NOMO-1 treated with dmso at 0.1 percent for 144 hours (cell line): ENCODE data around the gene TOP2B.

Experiments used
- DNase-seq: peaks from one replicate; lab custom pipeline; 2025; ENCODE audit not compliant: unreplicated experiment; lab: John Stamatoyannopoulos, UW

The TOP2B gene

DNA sequence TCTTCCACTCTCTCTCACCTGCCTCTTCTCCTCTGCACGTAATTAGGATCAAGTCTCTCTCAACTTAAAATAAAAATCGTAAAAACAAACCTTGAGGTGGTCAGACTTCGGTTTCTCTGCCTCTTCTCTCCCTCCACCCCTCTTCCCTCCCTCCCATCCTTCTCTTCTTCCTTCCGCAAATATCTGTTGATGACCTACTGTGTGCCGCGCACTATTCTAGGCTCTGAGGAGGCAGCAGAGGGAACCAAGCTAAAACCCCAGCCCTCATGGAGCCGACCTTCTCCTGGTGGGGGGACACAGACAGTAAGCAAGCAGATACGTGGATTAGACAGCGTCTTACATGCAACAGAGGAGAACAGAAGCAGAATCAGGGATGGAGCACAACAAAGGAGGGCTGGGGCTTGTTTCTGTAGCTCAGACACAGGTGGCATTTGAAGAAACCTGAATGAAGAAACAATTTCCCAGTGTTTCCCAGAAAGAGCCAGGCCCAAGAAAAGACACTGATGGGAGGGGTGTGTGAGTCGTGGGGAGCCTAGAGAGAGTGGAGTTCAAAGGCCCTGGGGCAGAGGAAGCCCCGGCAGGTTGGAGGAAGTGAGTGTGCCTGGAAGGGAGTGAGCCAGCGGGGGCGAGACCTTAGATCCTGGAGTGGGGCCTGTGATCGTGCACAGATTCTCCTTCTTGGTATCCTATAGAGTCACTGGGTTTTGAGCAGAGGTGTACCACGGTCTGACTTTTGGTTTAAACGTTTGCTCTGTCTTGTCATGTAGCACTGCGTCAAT is 80.5 kb downstream of the TOP2B start:
- DNase-seq, result no peak

DNA sequence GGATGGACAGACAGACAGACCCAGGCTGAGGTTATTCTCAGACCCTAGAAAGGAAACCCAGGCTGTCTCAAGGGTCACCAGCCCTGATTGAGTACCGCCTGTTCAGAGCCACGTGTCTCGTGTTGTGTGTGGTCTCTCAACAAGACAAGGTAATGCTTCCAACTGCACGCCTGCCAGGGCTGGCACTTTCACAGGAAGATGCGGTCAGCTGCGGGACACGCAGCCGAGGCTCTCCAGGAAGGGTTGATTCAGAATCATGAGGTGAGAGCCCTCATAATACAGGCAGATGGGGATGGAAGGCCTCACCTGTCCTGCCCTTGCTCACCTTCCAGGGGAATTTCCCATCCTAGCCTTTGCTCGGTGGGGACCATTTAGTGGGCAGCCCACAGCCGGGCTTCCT is 81.4 kb downstream of the TOP2B start:
- no peak for DNase-seq

DNA sequence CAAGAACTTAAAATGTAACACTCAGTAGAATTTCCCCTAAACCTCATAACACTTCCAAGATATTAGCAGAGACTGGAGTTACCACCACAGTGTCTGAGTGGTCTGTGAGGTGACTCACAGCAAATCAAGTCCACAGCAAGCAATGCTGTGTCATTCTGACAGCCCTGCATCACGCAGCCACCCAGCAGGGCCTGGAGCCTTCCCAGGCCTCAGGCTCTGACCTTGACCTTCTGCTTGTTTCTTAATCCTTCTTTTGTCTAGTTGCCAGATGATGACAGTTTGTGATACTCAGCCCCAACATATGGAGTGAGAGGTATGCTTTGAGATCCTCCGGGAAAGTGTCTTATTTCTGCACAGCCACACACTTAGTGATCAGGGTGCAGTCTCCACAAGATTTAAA is 82.5 kb downstream of the TOP2B start:
- DNase-seq, result no peak

DNA sequence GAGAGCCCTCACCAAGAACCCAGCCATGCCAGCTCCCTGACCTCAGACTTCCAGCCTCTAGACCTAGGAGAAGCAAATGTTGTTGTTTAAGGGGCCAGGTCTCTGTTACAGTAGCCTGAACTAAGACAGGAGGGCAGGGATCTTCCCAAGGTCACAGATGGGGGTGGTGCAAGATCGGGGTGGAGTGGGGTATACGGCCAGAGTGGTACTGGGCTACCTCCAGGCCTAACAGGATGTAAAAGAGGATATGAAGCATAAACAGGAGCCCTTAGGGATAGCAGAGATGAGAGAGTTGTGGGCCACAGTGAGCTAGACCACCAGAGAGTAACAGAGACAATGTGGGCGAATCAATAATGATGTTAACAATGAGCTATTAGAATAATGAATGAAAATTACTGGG is 82.9 kb downstream of the TOP2B start:
- no peak for DNase-seq

DNA sequence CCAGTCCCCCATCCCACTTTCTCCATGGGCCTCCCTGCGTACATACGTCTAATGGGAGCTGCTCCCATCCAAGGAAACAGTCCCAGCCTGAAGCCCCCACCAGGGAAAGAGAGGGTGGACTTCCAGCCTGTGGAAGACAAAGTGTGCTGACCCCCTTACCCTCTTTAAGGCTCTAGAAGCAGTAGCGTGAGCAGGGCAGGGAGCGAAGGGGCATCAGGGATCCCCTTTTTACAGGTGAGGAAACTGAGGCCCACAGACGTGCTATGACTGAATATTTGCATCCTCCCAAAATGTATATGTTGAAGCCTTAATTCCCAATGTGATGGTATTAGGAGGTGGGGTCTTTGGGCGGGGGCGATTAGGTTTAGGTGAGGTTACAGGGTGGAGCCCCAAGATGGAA is 83.4 kb downstream of the TOP2B start:
- no peak for DNase-seq

DNA sequence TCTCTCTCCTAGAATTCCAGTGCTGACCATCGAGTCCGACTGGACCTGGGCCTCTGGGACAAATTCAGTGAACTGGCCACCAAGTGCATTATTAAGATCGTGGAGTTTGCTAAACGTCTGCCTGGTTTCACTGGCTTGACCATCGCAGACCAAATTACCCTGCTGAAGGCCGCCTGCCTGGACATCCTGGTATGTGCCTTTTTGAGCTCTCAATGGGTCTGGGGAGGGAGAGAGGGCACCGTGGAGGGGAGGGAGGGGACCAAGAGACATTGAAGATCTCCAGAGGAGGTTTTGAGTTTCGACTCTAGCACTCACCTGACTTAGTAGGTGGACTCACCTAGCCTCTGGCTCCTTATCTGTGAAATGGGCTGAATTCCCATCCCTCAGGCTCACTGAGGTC is 84.2 kb downstream of the TOP2B start:
- no peak for DNase-seq

DNA sequence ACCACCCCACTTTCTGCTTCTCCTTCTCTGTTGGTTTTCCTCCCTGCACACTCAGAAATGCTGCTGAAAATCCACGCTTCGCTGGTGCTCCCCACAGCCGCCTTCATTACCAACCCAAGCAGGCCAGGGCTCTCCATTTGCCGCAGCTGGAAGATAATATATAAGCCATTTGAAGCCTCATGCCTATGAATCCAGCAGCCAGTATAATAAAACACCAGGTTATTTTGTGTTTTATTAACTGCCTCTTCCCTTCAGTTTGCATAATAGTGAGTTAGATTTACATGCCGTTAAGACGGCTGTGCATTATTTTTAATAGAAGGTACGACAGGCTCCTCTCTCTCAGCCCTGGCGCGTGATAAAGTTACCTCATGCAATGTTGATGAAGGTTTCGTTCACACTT is 86.6 kb downstream of the TOP2B start:
- DNase-seq, result no peak

DNA sequence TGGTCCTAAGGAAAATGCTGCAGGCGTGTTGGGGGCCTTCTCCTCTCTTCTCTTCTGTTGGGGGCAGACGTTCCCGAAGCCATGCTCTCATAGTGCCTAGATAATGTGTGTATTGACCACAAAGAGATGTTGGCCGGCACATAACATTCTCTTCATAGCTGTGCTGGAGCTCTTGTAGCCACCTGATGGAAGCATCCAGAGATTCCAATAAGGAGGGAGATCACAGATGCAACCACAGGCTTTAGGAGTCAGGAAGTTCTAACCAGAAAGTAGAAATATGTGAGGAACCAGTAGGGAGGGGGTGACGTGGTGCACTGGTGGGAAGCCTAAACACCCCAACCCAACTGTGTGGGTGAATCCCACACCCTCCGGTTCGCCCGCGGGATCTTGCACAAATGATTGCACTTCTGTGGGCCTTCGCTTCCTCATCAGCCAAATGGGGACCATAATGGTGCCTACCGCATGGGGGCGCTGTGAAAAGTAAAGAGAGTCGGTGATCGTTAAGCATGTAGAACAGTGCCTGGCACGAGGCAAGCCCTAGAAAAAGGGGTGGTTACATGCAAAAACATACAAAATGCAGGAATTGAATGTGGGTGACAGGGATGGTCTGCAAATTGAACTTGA is 87.8 kb downstream of the TOP2B start:
- no peak for DNase-seq

DNA sequence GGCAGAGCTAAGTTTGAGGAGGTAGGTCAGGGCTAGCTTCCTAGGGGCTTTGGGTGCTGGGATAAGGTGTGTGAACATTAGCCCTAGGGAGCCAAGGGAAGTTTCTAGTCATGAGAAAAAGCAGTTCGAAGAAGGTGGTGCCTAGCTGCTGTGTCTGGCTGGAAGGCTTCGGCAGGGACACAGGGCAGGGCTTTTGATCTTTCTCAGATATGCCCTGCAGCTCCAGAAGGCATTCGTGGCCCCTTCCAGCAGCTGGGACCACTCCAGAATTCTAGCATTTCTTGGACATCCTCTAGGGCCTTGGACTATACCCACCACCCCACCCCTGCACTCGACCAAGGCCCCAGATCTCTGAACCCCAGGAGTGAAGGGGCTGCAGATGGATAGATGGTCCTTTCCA is 88.6 kb downstream of the TOP2B start:
- no peak for DNase-seq

DNA sequence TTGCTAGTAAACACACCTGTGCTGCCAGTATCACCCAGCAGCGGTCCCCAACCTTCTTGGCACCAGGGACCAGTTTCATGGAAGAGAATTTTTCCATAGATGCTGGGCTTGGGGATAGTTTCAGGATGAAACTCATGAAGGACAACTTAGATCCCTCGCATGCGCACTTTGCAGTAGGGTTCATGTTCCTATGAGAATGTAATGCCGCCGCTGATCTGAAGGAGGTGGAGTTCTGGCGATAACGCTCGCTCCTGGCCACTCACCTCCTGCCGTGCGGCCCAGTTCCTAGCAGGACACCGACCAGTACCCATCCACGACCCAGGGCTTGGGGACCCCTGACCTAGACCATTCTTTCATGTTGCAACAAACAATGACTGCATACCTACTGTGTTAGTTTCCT is 89.7 kb downstream of the TOP2B start:
- DNase-seq, result no peak

DNA sequence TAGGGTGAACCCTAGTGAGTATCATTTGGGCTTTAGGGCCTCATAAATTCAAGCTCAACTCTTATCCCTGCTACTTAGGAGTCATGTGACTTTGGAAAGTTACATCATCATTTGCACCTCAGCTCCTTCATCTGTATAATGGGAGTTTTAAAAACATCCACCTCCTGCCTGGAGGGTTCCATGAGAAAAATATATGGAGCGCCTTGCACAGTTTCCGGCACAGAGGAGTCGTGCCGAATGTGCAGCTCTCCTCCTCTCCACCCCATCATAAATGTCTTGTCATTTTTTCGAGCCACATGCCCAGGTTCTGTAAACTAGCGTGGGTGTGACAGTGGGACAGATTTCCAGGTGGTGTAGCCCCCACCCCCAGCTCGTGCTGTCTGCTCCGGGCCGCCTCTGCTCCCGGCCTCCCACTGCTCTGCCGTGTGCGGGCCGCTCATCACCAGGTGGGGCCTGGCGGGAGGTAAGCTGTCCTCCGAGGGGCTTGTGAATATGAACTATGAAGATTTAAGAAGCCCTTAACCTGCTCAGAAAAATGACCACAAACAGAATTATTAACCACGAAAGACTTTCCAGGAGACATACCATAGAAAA is 90.4 kb downstream of the TOP2B start:
- no peak for DNase-seq

DNA sequence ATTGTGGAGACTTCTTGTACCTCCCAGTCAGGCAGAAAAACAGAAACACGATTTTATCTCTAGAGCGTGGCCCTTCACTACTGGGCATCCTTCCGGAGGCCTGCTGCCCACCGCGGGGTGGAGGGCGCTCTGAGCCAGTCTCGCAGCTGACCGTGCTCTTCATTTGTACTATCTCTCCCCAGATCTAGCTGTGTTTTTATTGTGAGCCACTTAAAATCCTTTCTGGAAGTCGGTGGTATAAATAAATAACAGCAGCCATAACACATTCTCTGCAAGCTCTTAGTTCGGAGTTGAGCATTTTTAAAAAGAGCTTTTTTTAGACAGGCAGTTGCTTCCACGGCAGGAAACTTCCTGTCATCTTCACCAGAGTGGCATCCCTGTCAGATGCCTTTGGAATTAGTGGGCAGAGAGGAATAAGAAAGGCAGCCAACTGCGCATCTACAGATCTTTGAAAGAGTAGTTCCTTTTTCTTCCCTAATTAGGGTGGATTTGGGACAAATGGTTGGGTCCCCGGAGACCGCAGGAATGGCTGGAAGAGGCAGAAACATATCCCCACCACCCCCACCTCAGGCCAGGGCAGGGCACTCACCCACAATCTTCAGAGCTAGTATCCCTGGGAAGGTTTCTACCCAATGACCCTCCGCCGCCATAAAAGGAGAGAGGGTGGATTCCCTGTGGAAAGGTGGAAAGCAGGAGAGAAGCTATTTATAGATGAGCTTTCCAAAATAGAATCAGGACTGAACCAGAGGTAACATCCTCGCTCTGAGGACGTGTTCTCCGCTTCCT is 91.1 kb downstream of the TOP2B start:
- DNase-seq, result no peak

DNA sequence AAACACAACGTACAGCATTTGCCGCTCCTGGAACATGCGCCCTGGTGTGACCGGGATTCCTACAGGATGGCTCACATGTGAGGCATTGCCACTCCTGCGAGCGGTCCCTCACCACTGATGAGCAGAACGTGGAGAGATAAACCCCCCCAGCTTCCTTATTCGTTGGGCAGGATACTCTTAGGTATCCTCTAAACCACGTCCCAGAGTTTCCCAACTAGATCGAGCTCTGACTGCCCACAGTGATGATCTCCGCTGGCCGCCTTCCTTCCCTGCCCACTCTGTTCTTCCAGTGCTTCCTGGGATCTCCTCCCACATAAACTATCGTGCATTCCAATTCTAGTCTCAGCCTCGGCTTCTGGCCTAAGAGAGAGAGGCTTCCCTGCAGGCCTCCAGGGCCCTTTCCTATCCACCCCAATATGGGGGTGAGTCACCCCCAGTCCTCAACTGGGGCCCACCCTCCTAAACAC is 91.8 kb downstream of the TOP2B start:
- DNase-seq, result no peak

DNA sequence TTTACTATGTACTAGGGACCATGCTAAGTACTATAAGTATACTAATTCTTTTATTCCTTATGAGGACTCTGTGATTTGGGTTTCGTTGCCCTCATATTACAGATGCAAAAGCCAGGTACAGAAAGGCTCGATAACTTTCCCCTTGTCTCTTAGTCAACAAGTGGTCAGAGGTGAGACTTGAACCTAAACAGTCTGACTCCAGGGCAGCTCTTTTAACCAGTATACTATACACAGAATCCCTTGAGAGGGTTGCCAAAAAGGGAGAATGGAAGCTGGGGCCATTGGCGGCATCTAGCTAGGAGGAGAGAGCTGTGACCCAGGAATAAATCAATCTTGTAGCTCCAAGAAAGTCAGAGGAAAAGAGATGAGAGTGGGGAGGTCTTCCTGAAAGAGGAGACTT is 92.4 kb downstream of the TOP2B start:
- DNase-seq, result no peak

DNA sequence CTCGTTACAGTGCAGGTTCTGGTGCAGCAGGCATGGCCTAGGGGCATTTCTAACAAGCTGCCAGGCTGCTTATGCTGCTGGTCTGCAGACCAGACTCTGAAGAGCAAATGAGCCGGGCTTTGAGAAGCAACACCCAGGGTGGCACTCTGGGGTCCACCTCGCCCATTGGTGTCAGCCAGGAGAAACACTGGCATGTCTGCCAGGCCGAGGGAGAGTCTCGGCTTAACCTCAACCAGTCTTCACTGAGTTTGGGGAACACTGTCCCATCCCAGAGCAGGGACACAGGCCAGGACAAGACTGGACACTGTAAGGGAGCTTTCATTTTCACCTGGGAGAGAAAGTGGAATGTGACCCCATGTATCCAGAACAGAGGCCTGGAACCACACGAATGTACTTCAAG is 93.4 kb downstream of the TOP2B start:
- no peak for DNase-seq

DNA sequence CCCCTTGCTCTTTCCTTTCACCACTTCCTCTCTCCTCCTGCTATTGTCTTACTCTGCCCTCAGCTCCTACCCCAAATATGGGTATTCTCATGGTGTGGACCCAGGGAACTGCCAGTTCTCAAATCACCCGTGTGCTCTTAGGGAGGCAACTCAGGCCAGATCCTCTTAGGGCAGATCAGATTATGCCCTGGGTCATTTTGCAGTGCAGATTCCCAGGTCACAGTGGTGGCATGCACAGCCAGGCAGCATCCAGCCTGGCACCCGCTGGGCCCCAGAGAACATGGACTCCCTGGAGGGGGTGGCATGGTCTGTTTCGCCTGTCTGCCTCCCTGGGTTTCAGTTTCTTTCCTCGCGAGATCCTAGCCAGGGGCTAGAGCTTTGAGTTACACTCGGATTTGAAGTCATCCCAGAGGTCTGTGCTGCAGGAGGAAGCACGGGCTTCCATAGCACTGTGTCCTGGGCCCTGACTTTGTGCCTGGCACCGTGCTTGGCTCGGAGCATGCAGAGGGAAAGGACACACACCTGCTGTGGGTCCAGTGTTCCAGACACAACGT is 96.1 kb downstream of the TOP2B start:
- no peak for DNase-seq

DNA sequence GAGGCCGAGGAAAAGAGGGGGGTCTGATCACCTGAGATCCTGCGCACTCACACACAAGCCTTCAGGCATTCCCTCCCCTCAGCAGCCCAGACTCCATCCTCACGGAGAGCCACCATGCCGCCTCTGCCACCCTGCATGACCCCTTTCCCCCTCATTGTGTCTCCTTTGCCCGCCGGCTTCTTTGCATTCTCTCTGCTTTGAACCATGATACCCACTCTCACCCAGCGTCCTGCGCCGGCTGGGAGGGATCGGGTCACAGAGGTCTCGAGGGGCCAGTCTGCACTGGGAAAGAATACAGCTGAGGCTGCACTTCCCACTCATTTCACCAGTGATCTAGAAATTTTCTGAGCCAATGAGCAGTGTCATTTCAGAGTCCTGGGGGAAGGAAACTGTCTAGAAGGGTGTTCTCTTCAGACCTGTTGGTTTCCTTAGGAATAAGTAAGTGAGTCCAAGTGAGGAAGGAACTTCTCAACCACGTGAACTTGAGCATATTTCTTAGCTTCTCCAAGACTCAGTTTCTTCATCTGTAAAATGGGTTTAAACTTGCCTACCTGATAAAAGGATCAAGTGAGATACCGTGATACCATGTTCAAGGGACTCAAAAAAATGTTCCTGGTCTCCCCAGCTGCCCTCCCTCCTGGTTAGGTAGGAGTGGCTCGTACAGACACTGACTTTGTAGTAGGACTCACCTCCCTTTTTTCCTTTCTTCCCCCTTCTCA is 96.7 kb downstream of the TOP2B start:
- no peak for DNase-seq

DNA sequence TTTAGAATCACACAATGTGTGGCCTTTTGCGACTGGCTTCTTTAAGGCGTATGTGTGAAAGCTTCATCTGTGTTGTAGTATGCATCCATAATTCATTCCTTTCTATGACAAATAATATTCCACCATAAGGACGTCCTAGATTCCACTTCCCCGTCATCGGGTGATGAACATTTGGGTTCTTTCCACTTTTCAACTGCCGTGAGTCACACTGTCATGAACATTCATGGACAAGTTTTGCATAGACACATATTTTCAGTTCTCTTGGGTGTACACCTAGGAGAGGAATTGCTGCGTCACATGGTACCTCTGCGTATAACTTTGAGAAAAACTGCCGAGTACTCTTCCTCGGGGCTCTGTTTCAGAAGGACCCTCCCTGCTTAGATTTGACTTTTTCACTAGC is 97.3 kb downstream of the TOP2B start:
- no peak for DNase-seq

DNA sequence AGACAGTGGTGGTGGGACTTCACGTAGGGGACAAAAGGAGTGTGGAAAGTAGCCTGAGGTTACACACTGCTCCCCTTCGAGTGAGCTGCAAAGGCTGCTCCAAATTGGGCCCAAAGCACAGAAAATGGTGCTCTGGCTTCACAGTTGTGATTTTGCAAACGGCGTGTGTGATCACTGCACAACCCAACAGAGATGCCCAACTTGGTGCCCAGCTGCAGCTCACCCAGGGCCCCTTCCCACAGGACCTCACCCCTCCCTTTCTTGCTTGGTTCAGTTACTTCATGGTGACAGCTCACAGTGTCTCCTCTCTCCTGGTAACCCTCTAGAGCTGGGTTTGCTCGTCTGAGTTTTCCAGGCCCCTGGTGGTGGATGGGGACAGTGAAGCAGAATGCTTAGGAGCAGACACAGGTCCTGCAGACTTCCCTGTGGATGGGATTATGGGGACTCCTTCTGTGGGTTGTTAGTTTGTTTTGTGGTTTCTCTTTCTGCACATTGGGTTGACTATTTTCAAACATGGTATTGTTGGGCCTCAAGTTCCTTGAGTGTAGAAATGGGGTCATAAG is 98.3 kb downstream of the TOP2B start:
- DNase-seq, result no peak

DNA sequence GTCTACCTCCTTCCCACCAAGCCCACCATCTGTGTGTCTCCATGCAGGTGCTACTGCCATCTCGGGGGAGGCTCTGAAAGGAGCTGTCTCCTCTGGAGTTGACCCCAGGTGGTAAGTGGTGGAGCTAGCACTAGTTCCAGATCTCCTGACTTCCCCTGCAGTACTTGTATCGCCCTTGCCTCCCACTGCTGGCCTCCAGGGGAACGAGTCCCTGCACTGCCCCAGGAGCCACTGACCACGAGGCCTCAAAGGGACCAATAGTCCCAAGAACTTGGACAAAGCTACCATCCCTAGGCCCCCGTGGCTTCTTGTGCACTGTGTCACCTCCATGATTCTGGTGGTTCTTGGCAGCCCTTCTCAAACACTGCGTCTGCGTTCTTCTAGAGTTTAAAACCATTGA is 98.9 kb downstream of the TOP2B start:
- no peak for DNase-seq
